ENCODE measurements around the gene TRIO.

TRIO gene

DNA sequence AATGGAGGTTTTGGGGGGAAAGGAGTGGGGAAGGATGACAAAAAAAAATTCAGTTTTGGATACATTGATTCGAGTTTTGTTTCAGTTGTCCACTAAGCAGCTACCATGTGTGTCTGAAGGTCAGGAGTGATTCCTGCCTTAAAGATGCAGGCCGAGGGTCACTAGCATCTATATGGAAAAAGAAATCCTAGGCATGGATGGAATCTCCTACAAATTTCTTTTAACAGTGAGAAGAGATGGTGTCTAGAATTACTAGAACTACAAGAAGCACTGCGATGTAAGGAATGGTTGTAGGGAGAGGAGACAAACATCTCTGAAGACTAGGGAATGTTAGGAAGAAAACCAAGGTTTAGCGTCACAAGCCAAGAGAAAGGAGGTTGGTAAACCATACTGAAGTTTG is 19.6 kb upstream of the TRIO start:
- no peak for DNase-seq (ENCODE audit: low spot score)

GRCh38 chr5:14123974-14124482 is 19.1 kb upstream of the TRIO start:
- no peak for DNase-seq (ENCODE audit: low spot score)

DNA sequence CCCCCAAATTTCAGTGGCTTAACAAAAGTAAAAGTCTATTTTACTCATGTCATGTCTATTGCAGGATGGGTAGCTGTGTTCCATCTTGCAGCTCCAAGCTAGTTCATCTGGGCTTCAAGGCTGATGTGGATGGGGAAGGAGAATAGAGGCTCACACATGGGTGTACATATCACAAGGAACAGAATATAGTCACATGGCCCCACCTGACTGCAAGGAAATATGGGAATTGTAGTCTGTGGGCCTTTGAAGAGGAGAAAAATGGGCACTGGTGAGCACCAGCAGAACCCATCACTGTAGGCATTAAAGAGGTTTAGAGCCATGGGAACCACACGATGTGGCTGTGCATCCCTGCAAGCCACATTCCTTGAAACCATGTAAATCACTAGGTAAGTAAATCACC is 17.9 kb upstream of the TRIO start:
- DNase-seq (ENCODE audit: low spot score): no peak

GRCh38 chr5:14127587-14127986 is 15.6 kb upstream of the TRIO start:
- no peak for DNase-seq (ENCODE audit: low spot score)

GRCh38 chr5:14128079-14128478 is 15.1 kb upstream of the TRIO start:
- no peak for DNase-seq (ENCODE audit: low spot score)

DNA sequence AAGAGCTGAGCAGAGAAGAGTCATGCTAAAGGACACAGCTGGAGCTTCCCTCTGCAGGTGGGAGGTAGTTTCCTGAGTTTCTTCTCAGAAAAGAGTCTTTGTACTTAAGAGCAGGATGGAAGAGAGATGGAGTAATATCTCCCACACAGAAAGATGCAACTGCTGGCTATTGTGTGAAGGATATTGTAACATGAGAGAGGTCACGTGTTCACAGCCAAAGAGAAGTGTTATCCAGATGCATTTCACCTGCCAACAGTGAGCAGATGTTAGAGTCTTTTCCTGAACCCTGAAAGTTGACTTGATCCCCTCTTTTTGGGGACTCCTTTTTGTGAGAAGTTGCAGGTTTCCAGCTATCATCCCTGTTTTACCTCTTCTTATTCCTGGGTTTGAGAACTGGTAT is 14.0 kb upstream of the TRIO start:
- DNase-seq (ENCODE audit: low spot score): no peak

GRCh38 chr5:14131855-14132503 is 11.2 kb upstream of the TRIO start:
- no peak for DNase-seq (ENCODE audit: low spot score)

GRCh38 chr5:14133394-14133793 is 9.7 kb upstream of the TRIO start:
- no peak for DNase-seq (ENCODE audit: low spot score)

GRCh38 chr5:14134083-14134482 is 9.1 kb upstream of the TRIO start:
- no peak for DNase-seq (ENCODE audit: low spot score)

GRCh38 chr5:14134771-14135170 is 8.4 kb upstream of the TRIO start:
- DNase-seq (ENCODE audit: low spot score): no peak

GRCh38 chr5:14135621-14136020 is 7.5 kb upstream of the TRIO start:
- DNase-seq (ENCODE audit: low spot score): no peak

DNA sequence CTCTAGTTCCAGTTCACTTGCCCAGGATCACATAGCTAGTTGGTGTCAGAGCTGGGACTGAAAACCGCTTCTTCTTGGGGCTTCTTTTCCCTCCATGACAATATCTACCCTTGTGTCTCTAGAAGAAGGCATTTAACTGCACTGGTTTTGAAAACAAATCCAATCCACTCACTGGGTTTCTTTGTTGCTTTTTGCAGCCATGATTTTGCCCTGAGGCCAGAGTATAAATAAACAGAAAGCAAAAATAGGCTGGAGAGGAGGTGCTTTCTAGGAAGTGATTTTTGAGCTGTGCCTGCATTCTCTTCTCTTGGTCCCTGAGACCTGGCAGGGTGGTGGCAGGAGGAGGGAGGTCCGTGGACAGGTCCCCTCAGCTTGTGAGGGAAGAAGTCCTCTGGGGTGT is 6.9 kb upstream of the TRIO start:
- no peak for DNase-seq (ENCODE audit: low spot score)

GRCh38 chr5:14138608-14139540 is 4.3 kb upstream of the TRIO start:
- no peak for DNase-seq (ENCODE audit: low spot score)

DNA sequence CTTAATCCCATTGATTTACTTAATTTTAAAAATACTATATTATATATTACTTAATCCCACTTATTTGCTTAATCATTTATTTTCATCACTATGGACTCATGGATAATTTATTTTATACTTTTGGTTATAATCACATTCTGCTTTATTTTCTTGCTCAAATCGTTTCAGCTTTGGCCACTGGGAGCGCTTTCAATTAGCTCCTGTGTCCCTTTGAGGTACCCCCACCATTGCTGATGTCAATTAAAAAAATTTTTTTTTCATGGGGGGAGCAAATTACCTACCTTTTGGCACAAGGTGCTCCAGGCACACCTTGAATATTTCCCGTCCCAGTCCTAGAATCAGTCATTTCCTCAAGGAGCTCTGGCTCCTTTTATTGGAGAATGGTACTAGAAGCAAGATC is 1.4 kb upstream of the TRIO start:
- no peak for DNase-seq (ENCODE audit: low spot score)

DNA sequence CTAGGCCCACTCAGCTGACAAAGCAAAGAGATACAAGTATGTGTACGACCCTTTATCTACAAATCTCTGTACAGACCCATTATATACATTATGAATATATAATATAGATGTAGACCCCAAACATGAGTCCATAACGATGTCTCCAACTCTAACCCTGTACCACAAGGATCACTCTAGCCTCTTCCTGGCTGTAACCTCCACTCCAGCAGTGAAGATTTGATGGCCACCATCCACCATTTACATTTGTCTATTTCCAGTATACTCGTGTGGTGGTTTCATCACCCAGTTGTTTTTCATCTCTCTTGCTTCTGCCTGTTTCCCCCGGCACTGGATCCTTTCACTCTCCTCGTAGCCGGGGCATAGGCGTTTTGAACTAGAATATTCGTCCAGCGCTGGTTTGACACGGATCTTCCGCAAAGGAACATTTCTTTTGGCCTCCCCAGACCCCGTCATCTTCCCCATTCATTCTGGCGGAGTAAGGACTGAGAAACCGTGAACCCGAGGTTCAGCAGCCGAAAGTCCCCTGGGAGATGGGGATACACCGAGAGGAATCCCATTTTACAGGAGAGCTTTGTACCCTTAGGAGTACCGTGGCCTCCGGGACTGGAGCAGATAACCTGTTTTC is 828 bp upstream of the TRIO start:
- no peak for DNase-seq (ENCODE audit: low spot score)

DNA sequence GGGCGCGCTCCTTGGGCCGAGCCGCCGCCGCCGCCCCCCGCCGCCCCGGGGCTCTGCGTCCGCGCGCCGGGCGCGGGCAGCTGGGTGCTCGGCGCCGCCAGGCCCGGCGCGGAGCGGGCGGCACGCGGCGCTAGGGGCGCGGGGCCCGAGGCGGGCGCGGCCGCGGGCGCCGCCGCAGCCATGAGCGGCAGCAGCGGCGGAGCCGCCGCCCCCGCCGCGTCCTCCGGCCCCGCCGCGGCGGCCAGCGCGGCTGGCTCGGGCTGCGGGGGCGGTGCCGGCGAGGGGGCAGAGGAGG is 351 bp downstream of the TRIO start:
- no peak for DNase-seq (ENCODE audit: low spot score)

DNA sequence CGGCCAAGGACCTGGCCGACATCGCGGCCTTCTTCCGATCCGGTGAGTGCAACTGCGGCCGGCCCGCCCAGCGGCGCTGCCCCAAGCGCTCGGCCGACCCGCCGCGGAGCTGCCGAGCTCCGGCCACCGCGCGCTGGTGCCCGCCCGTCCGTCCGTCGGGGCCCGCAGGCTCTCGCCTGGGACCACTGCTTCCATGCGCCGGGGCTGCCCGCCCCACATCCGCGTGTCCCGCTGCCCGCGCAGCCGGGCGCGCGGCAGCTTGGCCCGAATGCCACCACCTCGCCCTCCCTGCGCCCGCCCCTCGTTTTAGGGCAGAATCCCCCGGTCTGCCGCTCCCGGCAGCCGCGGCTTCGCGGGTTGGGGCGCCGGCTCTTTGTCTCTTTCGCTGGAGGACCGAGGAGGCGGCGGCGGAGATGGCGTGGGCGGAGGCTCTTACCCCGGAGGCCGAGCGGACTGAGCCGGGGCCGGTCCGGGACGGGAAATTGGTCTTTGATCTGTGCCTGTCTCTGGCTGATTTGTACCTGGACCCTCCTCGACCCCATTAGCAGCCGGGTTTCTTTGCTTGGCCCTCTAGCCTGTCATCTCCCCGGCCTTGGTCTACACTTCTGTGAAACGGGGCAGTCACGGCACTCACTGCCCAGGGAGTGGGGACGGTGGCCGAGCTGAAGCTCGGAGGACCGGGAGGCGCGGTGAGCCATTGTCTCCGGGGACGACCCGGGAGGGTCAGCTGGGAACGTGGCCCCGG is 871 bp downstream of the TRIO start:
- DNase-seq (ENCODE audit: low spot score): no peak

- DNase-seq (ENCODE audit: low spot score): peak; percentile 48
Measured at GRCh38 chr5:14144586-14145434, 1.7 kb downstream of the TRIO start.

DNA sequence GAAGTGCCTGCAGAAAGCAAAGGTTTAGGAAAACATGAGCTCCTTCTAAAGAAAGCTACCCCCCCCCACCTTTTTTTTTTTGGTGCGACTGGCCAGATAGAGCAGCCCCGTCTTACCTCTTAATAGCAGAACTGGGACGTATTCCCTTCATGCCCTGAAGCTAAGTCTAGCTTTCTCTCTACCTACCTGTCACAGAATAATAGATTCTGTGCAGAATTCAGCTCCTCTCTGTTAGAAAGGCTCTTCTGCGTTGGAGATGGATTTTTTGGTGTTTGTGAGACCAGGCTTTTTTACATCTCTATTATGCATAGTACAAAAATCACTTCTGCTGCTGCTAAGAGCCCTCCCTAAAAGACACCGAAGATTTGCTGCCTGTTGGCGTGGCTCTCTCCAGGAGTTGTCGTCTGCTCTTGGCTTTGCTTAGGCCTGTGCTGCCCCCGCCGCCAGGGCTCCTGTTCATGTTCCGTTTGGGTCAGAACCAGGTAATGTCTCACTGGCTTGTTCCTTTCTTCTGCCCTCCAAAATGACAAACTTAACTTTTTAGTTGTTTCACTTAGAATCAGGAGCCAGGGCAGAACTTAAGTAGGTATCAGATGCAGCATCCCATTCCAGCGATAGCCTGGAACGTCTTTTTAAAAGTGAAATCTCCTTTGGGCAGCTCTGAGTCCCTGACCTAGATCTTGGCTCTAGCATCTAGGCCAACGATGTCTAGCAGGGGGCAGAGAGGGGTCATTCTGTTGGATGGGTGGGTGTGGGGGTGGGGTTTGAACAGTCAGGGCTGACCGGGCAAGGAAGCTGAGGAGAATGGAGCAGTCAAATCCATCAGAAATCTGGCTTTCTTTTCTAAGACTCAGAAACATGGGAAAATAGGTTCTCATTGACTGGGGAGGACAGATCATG is 2.5 kb downstream of the TRIO start:
- no peak for DNase-seq (ENCODE audit: low spot score)

DNA sequence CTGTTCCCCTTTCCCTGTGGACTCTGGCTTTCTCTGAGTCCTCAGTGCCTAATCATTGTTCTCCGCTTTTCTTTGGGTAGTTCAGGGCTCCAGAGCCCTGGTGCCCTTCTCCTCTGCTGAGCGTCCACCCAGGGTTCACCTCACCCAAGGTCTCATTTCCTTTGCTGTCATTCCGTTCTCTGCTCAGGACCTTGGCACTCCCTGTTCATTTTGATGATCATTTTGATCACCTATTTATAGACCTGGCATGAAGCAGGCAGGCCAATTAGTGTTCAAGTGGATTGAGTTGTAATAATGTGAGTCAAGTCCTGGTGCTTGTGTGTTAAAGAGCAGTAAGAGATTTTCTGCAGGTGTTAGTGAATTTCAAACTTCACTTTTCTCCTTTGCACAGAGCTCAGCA is 3.6 kb downstream of the TRIO start:
- no peak for DNase-seq (ENCODE audit: low spot score)

All from globus pallidus (tissue), 1 donor.